Cerebellar nuclear complex (tissue), 1 donor: ENCODE measurements around the gene FNTB.

Experiments
- DNase-seq, 2 experiments: peaks; one replicate each; lab custom pipeline; 2025; lab: John Stamatoyannopoulos, UW

FNTB gene

GRCh38 chr14:64986648-64987437, at the start of gene FNTB:
Gene FNTB, plus strand, starts transcription at chr14:64986895. Its CDS starts 59 bp downstream, at chr14:64986954.
- peak; percentile 60 to 91 for DNase-seq

GRCh38 chr14:64937171-64937820, 49.4 kb upstream of the FNTB start:
- DNase-seq, result no peak

- peak in 1 of 2 experiments; percentile 21 for DNase-seq
Observed at GRCh38 chr14:64937821-64938193, 48.9 kb upstream of the FNTB start.

GRCh38 chr14:64938972-64939816, 47.5 kb upstream of the FNTB start:
- DNase-seq, result peak in 1 of 2 experiments; percentile 8

- DNase-seq, result no peak
Observed at GRCh38 chr14:64939817-64940190, 46.9 kb upstream of the FNTB start.

- DNase-seq, result no peak
Observed at GRCh38 chr14:64940336-64940910, 46.3 kb upstream of the FNTB start.

GRCh38 chr14:64942531-64943111, 44.1 kb upstream of the FNTB start, which contains the start of gene GPX2:
Gene GPX2, minus strand, starts transcription at chr14:64942745. Its CDS starts 19 bp downstream, at chr14:64942726.
- no peak for DNase-seq

- no peak for DNase-seq
Observed at GRCh38 chr14:64943556-64943955, 43.1 kb upstream of the FNTB start.

GRCh38 chr14:64944041-64944440, 42.7 kb upstream of the FNTB start:
- no peak for DNase-seq

GRCh38 chr14:64944861-64945260, 41.8 kb upstream of the FNTB start:
- no peak for DNase-seq

- DNase-seq, result no peak
Observed at GRCh38 chr14:64945431-64946178, 41.1 kb upstream of the FNTB start.

GRCh38 chr14:64946310-64947045, 40.2 kb upstream of the FNTB start:
- DNase-seq, result no peak

GRCh38 chr14:64947710-64948611, 38.7 kb upstream of the FNTB start:
- peak in 1 of 2 experiments; percentile 5 for DNase-seq

- no peak for DNase-seq
Observed at GRCh38 chr14:64948612-64949210, 38.0 kb upstream of the FNTB start.

GRCh38 chr14:64950889-64951288, 35.8 kb upstream of the FNTB start:
- DNase-seq, result no peak

GRCh38 chr14:64951291-64951690, 35.4 kb upstream of the FNTB start:
- DNase-seq, result no peak

GRCh38 chr14:64951724-64952123, 35.0 kb upstream of the FNTB start:
- DNase-seq, result peak; percentile 28

GRCh38 chr14:64952598-64953309, 33.9 kb upstream of the FNTB start:
- DNase-seq, result no peak
